H9 (cell line): ENCODE measurements around the gene MAML3. TPM values are rescaled to one million over a fixed set of nuclear protein-coding genes. Genes with fewer than 3 reads are reported as not detected.
A peak's percentile ranks its signal among the peaks of the same experiment; 100 is the strongest.

Experiments
- DNase-seq: peaks from one replicate; pipeline ENCODE4 v3.0.0-alpha.2; 2017
- H2AFZ ChIP-seq: one replicate; pipeline ENCODE4 v1.6.1; 2013; ENCODE audit warnings: mild to moderate bottlenecking, low read length, control low read depth, moderate library complexity
- H2AK5ac ChIP-seq: 2 replicates; pipeline ENCODE4 v1.6.1; 2013; ENCODE audit warnings: low read length, control low read depth, mixed read lengths; ENCODE audit not compliant: insufficient read length
- H2BK120ac ChIP-seq: one replicate; pipeline ENCODE4 v1.6.1; 2013; ENCODE audit warnings: low read depth, mild to moderate bottlenecking, low read length, control low read depth, inconsistent platforms; ENCODE audit not compliant: poor library complexity, severe bottlenecking
- H2BK12ac ChIP-seq: 2 replicates; pipeline ENCODE4 v1.6.1; 2013; ENCODE audit warnings: low read length, control low read depth, mixed read lengths, low read depth; ENCODE audit not compliant: insufficient read length
- H2BK15ac ChIP-seq: 2 replicates; pipeline ENCODE4 v1.6.1; 2013; ENCODE audit warnings: low read depth, low read length, control low read depth
- H2BK20ac ChIP-seq: one replicate; pipeline ENCODE4 v1.6.1; 2013; ENCODE audit warnings: low read depth, mild to moderate bottlenecking, low read length, control low read depth, inconsistent platforms; ENCODE audit not compliant: poor library complexity, severe bottlenecking
- H2BK5ac ChIP-seq: 2 replicates; pipeline ENCODE4 v1.6.1; 2013; ENCODE audit warnings: low read length, control low read depth, mixed read lengths; ENCODE audit not compliant: insufficient read length
- H3K14ac ChIP-seq: 2 replicates; pipeline ENCODE4 v1.6.1; 2013; ENCODE audit warnings: low read length, control low read depth; ENCODE audit not compliant: insufficient read depth
- H3K18ac ChIP-seq: 2 replicates; pipeline ENCODE4 v1.6.1; 2013; ENCODE audit warnings: low read depth, mild to moderate bottlenecking, mixed read lengths, low read length, control low read depth; ENCODE audit not compliant: insufficient read length
- H3K23ac ChIP-seq: 2 replicates; pipeline ENCODE4 v1.6.1; 2013; ENCODE audit warnings: low read length, control low read depth, mixed read lengths, low read depth; ENCODE audit not compliant: insufficient read length
- H3K23me2 ChIP-seq: 2 replicates; pipeline ENCODE4 v1.6.1; 2013; ENCODE audit warnings: low read depth, mild to moderate bottlenecking, mixed read lengths, low read length, control low read depth; ENCODE audit not compliant: insufficient read length, poor library complexity, severe bottlenecking
- H3K27ac ChIP-seq: 2 replicates; pipeline ENCODE4 v1.5.1; 2013; ENCODE audit warnings: low read length, control low read depth, mixed read lengths, low read depth; ENCODE audit not compliant: insufficient read length
- H3K27me3 ChIP-seq: 2 replicates; pipeline ENCODE4 v1.6.1; 2013; ENCODE audit warnings: low read length, control low read depth, inconsistent platforms; ENCODE audit not compliant: insufficient read depth
- H3K4ac ChIP-seq: 2 replicates; pipeline ENCODE4 v1.6.1; 2013; ENCODE audit warnings: low read depth, mild to moderate bottlenecking, control low read depth, inconsistent platforms, low read length, moderate library complexity
- H3K4me1 ChIP-seq: 2 replicates; pipeline ENCODE4 v1.6.1; 2013; ENCODE audit warnings: low read length, control low read depth, inconsistent platforms; ENCODE audit not compliant: insufficient read depth
- H3K4me2 ChIP-seq: 2 replicates; pipeline ENCODE4 v1.6.1; 2013; ENCODE audit warnings: low read length, control low read depth, mixed read lengths; ENCODE audit not compliant: insufficient read length, insufficient read depth
- H3K56ac ChIP-seq: 2 replicates; pipeline ENCODE4 v1.6.1; 2013; ENCODE audit warnings: low read depth, mild to moderate bottlenecking, mixed read lengths, low read length, control low read depth; ENCODE audit not compliant: insufficient read length
- H3K79me1 ChIP-seq: 2 replicates; pipeline ENCODE4 v1.6.1; 2013; ENCODE audit warnings: low read depth, mild to moderate bottlenecking, moderate library complexity, low read length, control low read depth, inconsistent platforms; ENCODE audit not compliant: insufficient read depth, poor library complexity, severe bottlenecking
- H3K79me2 ChIP-seq: 2 replicates; pipeline ENCODE4 v1.6.1; 2013; ENCODE audit warnings: low read length, control low read depth, inconsistent platforms; ENCODE audit not compliant: insufficient read depth
- H3K9ac ChIP-seq: 2 replicates; pipeline ENCODE4 v1.6.1; 2013; ENCODE audit warnings: low read length, control low read depth, mixed read lengths; ENCODE audit not compliant: insufficient read length; ENCODE audit errors: extremely low read depth
- H3K9me3 ChIP-seq: one replicate; pipeline ENCODE4 v1.6.1; 2013; ENCODE audit warnings: low read depth, low read length, inconsistent platforms; ENCODE audit not compliant: control insufficient read depth
- H3T11ph ChIP-seq: one replicate; pipeline ENCODE4 v1.6.1; 2013; ENCODE audit warnings: mild to moderate bottlenecking, low read length, control low read depth, inconsistent platforms
- H4K20me1 ChIP-seq: one replicate; pipeline ENCODE4 v1.6.1; 2013; ENCODE audit not compliant: control insufficient read depth, insufficient read length, insufficient read depth
- H4K5ac ChIP-seq: 2 replicates; pipeline ENCODE4 v1.6.1; 2013; ENCODE audit warnings: low read depth, mild to moderate bottlenecking, mixed read lengths, low read length, control low read depth; ENCODE audit not compliant: insufficient read length
- H4K8ac ChIP-seq: replicated peaks from 2 replicates; pipeline ENCODE4 v1.6.1; 2013; ENCODE audit warnings: low read length, control low read depth, mixed read lengths, low read depth; ENCODE audit not compliant: insufficient read length
- H4K91ac ChIP-seq: 2 replicates; pipeline ENCODE4 v1.6.1; 2013; ENCODE audit warnings: low read depth, mild to moderate bottlenecking, moderate library complexity, mixed read lengths, low read length, control low read depth; ENCODE audit not compliant: insufficient read length
- H3K27ac Mint-ChIP-seq, 3 experiments: 2 replicates in 2 of 3; 3 replicates in 1 of 3; pipeline ENCODE4 v1.8.0; 2020 to 2021; ENCODE audit warnings: mixed read lengths in 3 of 3, mild to moderate bottlenecking in 1 of 3, moderate library complexity in 1 of 3
- H3K27me3 Mint-ChIP-seq: 2 replicates; pipeline ENCODE4 v1.8.0; 2021; ENCODE audit warnings: low read depth, mild to moderate bottlenecking, moderate library complexity, mixed read lengths
- H3K36me3 Mint-ChIP-seq, 3 experiments: 2 replicates in 2 of 3; 3 replicates in 1 of 3; pipeline ENCODE4 v1.8.0; 2020 to 2021; ENCODE audit warnings: low read depth in 3 of 3, mixed read lengths in 3 of 3; ENCODE audit not compliant: insufficient read depth in 1 of 3
- H3K4me1 Mint-ChIP-seq, 2 experiments: 2 replicates each; pipeline ENCODE4 v1.8.0; 2020; ENCODE audit warnings: mixed read lengths in 2 of 2
- H3K4me3 Mint-ChIP-seq, 2 experiments: 2 replicates in 1 of 2; 3 replicates in 1 of 2; pipeline ENCODE4 v1.8.0; 2020 to 2021; ENCODE audit warnings: mild to moderate bottlenecking in 2 of 2, mixed read lengths in 2 of 2, moderate library complexity in 1 of 2
- H3K9me3 Mint-ChIP-seq, 2 experiments: 2 replicates in 1 of 2; 3 replicates in 1 of 2; pipeline ENCODE4 v1.8.0; 2020; ENCODE audit warnings: mild to moderate bottlenecking in 2 of 2, mixed read lengths in 2 of 2, moderate library complexity in 1 of 2
- WGBS: extraction: QIAGEN DNeasy Blood & Tissue Kit; methylation state at CpG from one replicate; pipeline ENCODE4 v1.1.7; 2013; ENCODE audit warnings: missing lambda C conversion rate, low lambda C conversion rate, mixed read lengths; ENCODE audit not compliant: insufficient read length; ENCODE audit errors: extremely low coverage; 5-methylcytosine and 5-hydroxymethylcytosine counted together
- total RNA-seq: library from RNA; stranded (reverse); gene quantifications from 2 replicates; pipeline ENCODE4 v1.2.1, GENCODE V29; 2021
- TF ChIP-seq, protein P1 (sequence below): fragments of 200-600 bp; sonication (generic); conservative IDR thresholded peaks from 3 replicates; pipeline ENCODE4 v1.8.0; 2021; ENCODE audit warnings: antibody characterized with exemption, mild to moderate bottlenecking

Gene MAML3
- total RNA-seq, 1 experiment from 2014 or later, result 3.9 TPM

DNA sequence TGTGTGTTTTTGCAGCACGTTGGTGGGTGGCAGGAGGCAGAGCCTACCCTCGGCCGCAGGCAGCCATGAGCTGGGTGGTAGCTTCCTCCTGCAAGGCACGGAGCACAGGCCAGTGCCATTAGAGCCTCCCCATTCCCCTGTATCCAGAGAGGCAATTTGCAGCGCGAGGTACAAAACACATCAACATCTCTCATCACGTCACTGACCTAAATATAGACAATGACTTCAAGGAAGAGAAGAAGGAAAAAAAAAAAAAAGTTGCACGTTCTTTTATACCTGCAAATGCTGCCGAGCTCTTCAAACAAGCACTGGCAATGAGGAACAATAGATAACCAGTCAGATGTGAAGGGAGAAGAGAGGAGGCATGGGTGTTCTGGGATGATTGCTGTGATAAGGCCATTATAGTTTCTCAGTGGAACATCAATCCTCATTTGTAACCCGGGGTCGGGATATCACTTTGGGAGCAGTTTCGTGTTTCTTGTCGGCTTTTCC is 328.4 kb downstream of the MAML3 start:
- H2AFZ ChIP-seq, result no peak overlapping the region
- peak overlapping the region; percentile 76 for H2BK20ac ChIP-seq
- Mint-ChIP-seq H3K9me3 (peaks cover 6 to 11% of the 10 kb centered on the region in 2 experiments; a peak in 4 of 5 replicates), H3K27ac (peak overlapping the region; percentile 90 to 93 (median 91)), H3K27me3 (no peaks in the 10 kb centered on the region; the same call in 1 of the 2 replicates), H3K4me3 (peak overlapping the region; percentile 47 to 69), H3K36me3 (peaks cover 4 to 14% (median 10%) of the 10 kb centered on the region in 3 experiments; a peak in 6 of 7 replicates), H3K4me1 (peaks cover 52 to 54% of the 10 kb centered on the region in 2 experiments)
- H3K4me2 ChIP-seq, result peak overlapping the region; percentile 43
- H3K79me1 ChIP-seq, result no peaks in the 10 kb centered on the region
- H2BK120ac ChIP-seq, result peak overlapping the region; percentile 10
- no peaks in the 10 kb centered on the region for H3K9me3 ChIP-seq
- DNase-seq, result peak; percentile 42
- H2BK12ac ChIP-seq, result peak overlapping the region; percentile 77
- no peak overlapping the region for H2BK5ac ChIP-seq
- no peak overlapping the region for H4K5ac ChIP-seq
- no peak overlapping the region for H3T11ph ChIP-seq
- H3K9ac ChIP-seq, result no peak overlapping the region
- H3K18ac ChIP-seq, result peak overlapping the region; percentile 66
- WGBS, result no CpG with 5 or more reads among the region's 13 CpGs
- H2BK15ac ChIP-seq, result no peak overlapping the region
- TF ChIP-seq, protein P1, sequence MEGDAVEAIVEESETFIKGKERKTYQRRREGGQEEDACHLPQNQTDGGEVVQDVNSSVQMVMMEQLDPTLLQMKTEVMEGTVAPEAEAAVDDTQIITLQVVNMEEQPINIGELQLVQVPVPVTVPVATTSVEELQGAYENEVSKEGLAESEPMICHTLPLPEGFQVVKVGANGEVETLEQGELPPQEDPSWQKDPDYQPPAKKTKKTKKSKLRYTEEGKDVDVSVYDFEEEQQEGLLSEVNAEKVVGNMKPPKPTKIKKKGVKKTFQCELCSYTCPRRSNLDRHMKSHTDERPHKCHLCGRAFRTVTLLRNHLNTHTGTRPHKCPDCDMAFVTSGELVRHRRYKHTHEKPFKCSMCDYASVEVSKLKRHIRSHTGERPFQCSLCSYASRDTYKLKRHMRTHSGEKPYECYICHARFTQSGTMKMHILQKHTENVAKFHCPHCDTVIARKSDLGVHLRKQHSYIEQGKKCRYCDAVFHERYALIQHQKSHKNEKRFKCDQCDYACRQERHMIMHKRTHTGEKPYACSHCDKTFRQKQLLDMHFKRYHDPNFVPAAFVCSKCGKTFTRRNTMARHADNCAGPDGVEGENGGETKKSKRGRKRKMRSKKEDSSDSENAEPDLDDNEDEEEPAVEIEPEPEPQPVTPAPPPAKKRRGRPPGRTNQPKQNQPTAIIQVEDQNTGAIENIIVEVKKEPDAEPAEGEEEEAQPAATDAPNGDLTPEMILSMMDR, result no peak
- H3K56ac ChIP-seq, result no peak overlapping the region
- H4K8ac ChIP-seq, result no peak overlapping the region
- H3K27ac ChIP-seq, result peak overlapping the region; percentile 68
- H2AK5ac ChIP-seq, result no peak overlapping the region
- H4K91ac ChIP-seq, result no peak overlapping the region
- no peak overlapping the region for H3K4ac ChIP-seq
- peaks cover 4% of the 10 kb centered on the region for H3K23me2 ChIP-seq
- no peaks in the 10 kb centered on the region; the same call in 1 of the 2 replicates for H3K27me3 ChIP-seq
- H4K20me1 ChIP-seq, result no peaks in the 10 kb centered on the region
- H3K79me2 ChIP-seq, result no peaks in the 10 kb centered on the region
- peaks cover 20% of the 10 kb centered on the region; the same call in 1 of the 2 replicates for H3K4me1 ChIP-seq
- H3K14ac ChIP-seq, result peak overlapping the region; percentile 47
- no peak overlapping the region for H3K23ac ChIP-seq
